PFSK-1 (cell line): Measurements from ENCODE around the gene KRTDAP.

Experiments used
- POLR2AphosphoS5 ChIP-seq: IDR thresholded peaks from 2 replicates; pipeline ENCODE4 v1.6.1; 2012; ENCODE audit warnings: low read depth, mild to moderate bottlenecking, control low read depth, low read length, moderate library complexity
- REST ChIP-seq, 2 experiments: IDR thresholded peaks; 2 replicates each; pipeline versions ENCODE4 v1.6.1 to v1.8.0; 2011 to 2012; ENCODE audit warnings: low read depth in 2 of 2, low read length in 2 of 2, control low read depth in 1 of 2, inconsistent platforms in 1 of 2, mild to moderate bottlenecking in 1 of 2, moderate library complexity in 1 of 2; ENCODE audit not compliant: insufficient read depth in 1 of 2
- SIN3A ChIP-seq: IDR thresholded peaks from 2 replicates; pipeline ENCODE4 v1.6.1; 2012; ENCODE audit warnings: mild to moderate bottlenecking, low read length, moderate library complexity, borderline replicate concordance; ENCODE audit not compliant: insufficient read depth
- TAF1 ChIP-seq: IDR thresholded peaks from 2 replicates; pipeline ENCODE4 v1.6.1; 2012; ENCODE audit warnings: low read length, control low read depth, borderline replicate concordance; ENCODE audit not compliant: insufficient read depth

GRCh38 chr19:35471946-35472345 lies 18.3 kb downstream of the KRTDAP start:
- TF ChIP-seq POLR2AphosphoS5 (no peak), REST (IDR thresholded peaks at IDR 0.05; ENCODE audit: insufficient read depth in 1 of 2, low read depth in 2 of 2, low read length in 2 of 2) (no peak), SIN3A (no peak), TAF1 (no peak)
